Trophoblast cell (in vitro differentiated cells and primary cell): ENCODE data around the gene TNS3.
A peak's percentile ranks its signal among the peaks of the same experiment; 100 is the strongest.

Experiments
- DNase-seq, 2 donors: peaks; one replicate each; pipeline ENCODE4 v3.0.0-alpha.2; 2016
- H2AFZ ChIP-seq: 2 replicates; pipeline ENCODE4 v1.6.1; 2013; ENCODE audit warnings: low read length, moderate library complexity, mild to moderate bottlenecking; ENCODE audit not compliant: insufficient read depth, poor library complexity
- H2AK5ac ChIP-seq: 2 replicates; pipeline ENCODE4 v1.6.1; 2013; ENCODE audit warnings: mild to moderate bottlenecking, low read length
- H2BK120ac ChIP-seq: 2 replicates; pipeline ENCODE4 v1.6.1; 2013; ENCODE audit warnings: low read length, mild to moderate bottlenecking, moderate library complexity; ENCODE audit not compliant: insufficient read depth, poor library complexity
- H2BK12ac ChIP-seq: 2 replicates; pipeline ENCODE4 v1.6.1; 2013; ENCODE audit warnings: mild to moderate bottlenecking, low read length, moderate library complexity
- H2BK5ac ChIP-seq: 2 replicates; pipeline ENCODE4 v1.6.1; 2013; ENCODE audit warnings: low read length, low read depth, moderate library complexity, mild to moderate bottlenecking; ENCODE audit not compliant: poor library complexity
- H3K14ac ChIP-seq: 2 replicates; pipeline ENCODE4 v1.6.1; 2013; ENCODE audit warnings: mild to moderate bottlenecking, low read length
- H3K18ac ChIP-seq: 2 replicates; pipeline ENCODE4 v1.6.1; 2013; ENCODE audit warnings: mild to moderate bottlenecking, low read length
- H3K23ac ChIP-seq: 2 replicates; pipeline ENCODE4 v1.6.1; 2013; ENCODE audit warnings: low read length
- H3K27ac ChIP-seq: 2 replicates; pipeline ENCODE4 v1.5.1; 2013; ENCODE audit warnings: low read depth, mild to moderate bottlenecking, inconsistent platforms, low read length, moderate library complexity
- H3K27me3 ChIP-seq: 2 replicates; pipeline ENCODE4 v1.6.1; 2013; ENCODE audit warnings: inconsistent platforms, mild to moderate bottlenecking, low read length, moderate library complexity; ENCODE audit not compliant: insufficient read depth
- H3K36me3 ChIP-seq, 2 experiments: 1 replicate in 1 of 2; 2 replicates in 1 of 2; pipeline ENCODE4 v1.6.1; 2013; ENCODE audit warnings: low read length in 2 of 2, mild to moderate bottlenecking in 2 of 2, moderate library complexity in 1 of 2; ENCODE audit not compliant: insufficient read depth in 2 of 2, control insufficient read depth in 1 of 2
- H3K4ac ChIP-seq: 2 replicates; pipeline ENCODE4 v1.6.1; 2013; ENCODE audit warnings: low read depth, mild to moderate bottlenecking, low read length, moderate library complexity
- H3K4me1 ChIP-seq, 2 experiments: 1 replicate in 1 of 2; 2 replicates in 1 of 2; pipeline ENCODE4 v1.6.1; 2013; ENCODE audit warnings: low read length in 2 of 2, mild to moderate bottlenecking in 2 of 2, moderate library complexity in 1 of 2; ENCODE audit not compliant: insufficient read depth in 2 of 2, control insufficient read depth in 1 of 2
- H3K4me2 ChIP-seq: 2 replicates; pipeline ENCODE4 v1.6.1; 2013; ENCODE audit warnings: inconsistent platforms, mild to moderate bottlenecking, low read length, moderate library complexity
- H3K4me3 ChIP-seq: 2 replicates; pipeline ENCODE4 v1.5.1; 2013; ENCODE audit warnings: mild to moderate bottlenecking, low read depth, low read length, inconsistent platforms
- H3K79me1 ChIP-seq: one replicate; pipeline ENCODE4 v1.6.1; 2013; ENCODE audit warnings: low read length
- H3K79me2 ChIP-seq: 2 replicates; pipeline ENCODE4 v1.6.1; 2013; ENCODE audit warnings: low read length, mild to moderate bottlenecking; ENCODE audit not compliant: control insufficient read depth, insufficient read depth, poor library complexity
- H3K9ac ChIP-seq: 2 replicates; pipeline ENCODE4 v1.6.1; 2013; ENCODE audit warnings: mild to moderate bottlenecking, low read length
- H3K9me3 ChIP-seq: 2 replicates; pipeline ENCODE4 v1.6.1; 2013; ENCODE audit warnings: low read depth, mild to moderate bottlenecking, control low read depth, inconsistent platforms, low read length; ENCODE audit not compliant: insufficient read depth
- H4K12ac ChIP-seq: 2 replicates; pipeline ENCODE4 v1.6.1; 2013; ENCODE audit warnings: low read depth, mild to moderate bottlenecking, low read length, moderate library complexity
- H4K8ac ChIP-seq: 2 replicates; pipeline ENCODE4 v1.6.1; 2013; ENCODE audit warnings: low read depth, mild to moderate bottlenecking, low read length, moderate library complexity
- H4K91ac ChIP-seq: one replicate; pipeline ENCODE4 v1.6.1; 2013; ENCODE audit warnings: low read depth, mild to moderate bottlenecking, low read length, moderate library complexity
- WGBS: extraction: QIAGEN DNeasy Blood & Tissue Kit; methylation state at CpG from one replicate; pipeline ENCODE4 v1.1.7; 2013; ENCODE audit warnings: missing lambda C conversion rate; ENCODE audit not compliant: insufficient read length, insufficient coverage; ENCODE audit errors: extremely low coverage; 5-methylcytosine and 5-hydroxymethylcytosine counted together

The TNS3 gene

DNA sequence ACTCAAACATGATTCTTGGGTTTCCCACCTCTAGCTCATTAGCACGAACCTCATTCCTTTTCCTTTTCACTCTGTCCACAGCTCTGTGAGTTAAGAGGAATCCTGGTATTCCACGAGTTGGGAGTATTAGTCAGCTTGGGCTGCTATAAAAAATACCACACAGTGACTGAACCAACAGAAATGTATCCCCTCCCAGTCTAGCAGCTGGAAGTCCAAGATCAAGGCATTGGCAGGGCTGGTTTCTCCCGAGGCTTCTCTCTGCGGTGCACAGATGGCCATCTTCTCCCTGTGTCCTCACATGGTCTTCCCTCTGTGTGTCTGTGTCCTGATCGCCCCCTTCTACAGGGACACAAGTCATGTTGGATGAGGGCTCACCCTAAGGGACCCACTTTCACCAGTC lies 261.6 kb downstream of the TNS3 start:
- Histone ChIP-seq H2AK5ac (no peak overlapping the region), H2AFZ (no peak overlapping the region), H3K9me3 (no peaks in the 10 kb centered on the region), H4K8ac (no peak overlapping the region), H4K91ac (no peak overlapping the region), H3K4ac (no peak overlapping the region), H3K36me3 (peaks cover 38 to 46% of the 10 kb centered on the region in 2 experiments), H3K27me3 (no peaks in the 10 kb centered on the region), H2BK12ac (no peak overlapping the region), H4K12ac (no peak overlapping the region), H3K79me2 (peaks cover 2% of the 10 kb centered on the region), H3K79me1 (no peaks in the 10 kb centered on the region), H3K4me1 (peaks cover 0 to 3% of the 10 kb centered on the region in 2 experiments), H3K27ac (no peak overlapping the region), H2BK5ac (no peak overlapping the region), H3K18ac (no peak overlapping the region), H2BK120ac (no peak overlapping the region), H3K9ac (no peak overlapping the region), H3K14ac (no peak overlapping the region), H3K4me2 (no peak overlapping the region), H3K23ac (no peak overlapping the region), H3K4me3 (no peak overlapping the region)
- DNase-seq, result peak; percentile 57 to 67
- no CpG with 5 or more reads among the region's 5 CpGs for WGBS

- Histone ChIP-seq H2BK5ac (no peak overlapping the region), H3K36me3 (peaks cover 54 to 61% of the 10 kb centered on the region in 2 experiments), H3K79me2 (peaks cover 2% of the 10 kb centered on the region), H3K9ac (no peak overlapping the region), H3K18ac (no peak overlapping the region), H3K4me3 (no peak overlapping the region), H3K4ac (no peak overlapping the region), H3K23ac (no peak overlapping the region), H2BK12ac (no peak overlapping the region), H3K14ac (no peak overlapping the region), H3K27ac (no peak overlapping the region), H2AFZ (no peak overlapping the region), H4K12ac (no peak overlapping the region), H3K4me1 (peaks cover 0 to 2% of the 10 kb centered on the region in 2 experiments), H3K79me1 (no peaks in the 10 kb centered on the region), H3K4me2 (no peak overlapping the region), H4K91ac (no peak overlapping the region), H4K8ac (no peak overlapping the region), H2BK120ac (no peak overlapping the region), H3K9me3 (no peaks in the 10 kb centered on the region), H2AK5ac (no peak overlapping the region), H3K27me3 (no peaks in the 10 kb centered on the region)
- DNase-seq, result no peak
- no CpG with 5 or more reads among the region's 9 CpGs for WGBS
Measured at GRCh38 chr7:47318395-47319182, 263.3 kb downstream of the TNS3 start.

- Histone ChIP-seq H3K4me2 (no peak overlapping the region), H3K4me1 (no peaks in the 10 kb centered on the region), H2AFZ (no peak overlapping the region), H2BK5ac (no peak overlapping the region), H3K14ac (no peak overlapping the region), H3K18ac (no peak overlapping the region), H3K9ac (no peak overlapping the region), H3K27ac (no peak overlapping the region), H2BK120ac (no peak overlapping the region), H3K27me3 (no peaks in the 10 kb centered on the region), H4K91ac (no peak overlapping the region), H3K4me3 (no peak overlapping the region), H2AK5ac (no peak overlapping the region), H3K36me3 (peaks cover 57 to 66% of the 10 kb centered on the region in 2 experiments), H3K9me3 (no peaks in the 10 kb centered on the region), H3K79me2 (no peaks in the 10 kb centered on the region), H4K8ac (no peak overlapping the region), H3K79me1 (no peaks in the 10 kb centered on the region), H3K4ac (no peak overlapping the region), H2BK12ac (no peak overlapping the region), H3K23ac (no peak overlapping the region), H4K12ac (no peak overlapping the region)
- DNase-seq, result no peak
- no CpG with 5 or more reads among the region's 2 CpGs for WGBS
Measured at GRCh38 chr7:47317487-47317886, 264.4 kb downstream of the TNS3 start.

DNA sequence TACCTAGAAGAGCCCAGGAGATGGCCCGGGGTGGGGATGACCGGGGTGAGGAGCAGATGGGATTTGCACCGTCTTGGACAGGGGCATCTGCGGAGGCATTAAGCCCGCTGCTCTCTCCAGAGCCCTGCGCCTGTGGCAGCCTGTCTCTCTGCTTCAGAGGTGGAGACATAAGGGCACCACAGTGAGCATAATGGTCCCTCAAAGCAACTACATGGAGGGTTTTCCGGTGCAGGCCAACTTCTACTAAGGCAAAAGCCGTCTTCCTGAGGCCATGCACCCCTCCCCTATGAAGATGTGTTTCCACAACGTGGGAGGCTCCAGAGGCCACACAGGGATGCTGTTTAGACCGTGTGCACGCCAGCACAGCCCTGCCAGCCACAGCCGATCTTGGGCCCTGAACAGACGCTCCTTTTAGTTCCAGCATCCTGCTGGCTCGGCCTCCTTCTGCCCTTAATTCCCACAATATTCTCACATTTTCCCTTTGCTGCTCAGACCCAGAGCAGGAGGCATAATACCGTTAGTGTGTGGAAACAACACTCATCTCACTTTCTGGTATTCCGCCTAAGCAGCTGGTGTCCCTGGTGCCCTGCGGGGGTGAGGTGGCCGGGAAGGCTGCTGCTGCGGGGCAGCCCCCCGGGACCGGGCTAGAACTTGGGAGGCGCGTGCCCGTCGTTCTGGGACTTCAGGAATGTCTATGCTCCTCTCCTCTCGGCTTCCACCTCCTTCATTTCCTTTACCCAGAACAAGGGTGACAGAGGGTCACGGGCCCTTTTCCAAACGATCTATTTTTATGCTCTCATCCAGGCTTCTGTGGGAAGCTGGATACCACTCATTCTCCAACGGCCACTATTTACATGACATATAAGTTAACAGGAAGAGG lies 266.9 kb downstream of the TNS3 start:
- no CpG with 5 or more reads among the region's 29 CpGs for WGBS
- H4K12ac ChIP-seq, result no peak overlapping the region
- DNase-seq, result no peak
- H2BK5ac ChIP-seq, result no peak overlapping the region
- no peak overlapping the region for H2AFZ ChIP-seq
- H3K27ac ChIP-seq, result no peak overlapping the region
- no peak overlapping the region for H3K14ac ChIP-seq
- no peak overlapping the region for H3K4me3 ChIP-seq
- H3K36me3 ChIP-seq, result peaks cover 42 to 50% of the 10 kb centered on the region in 2 experiments
- H3K9ac ChIP-seq, result no peak overlapping the region
- no peak overlapping the region for H3K4me2 ChIP-seq
- no peak overlapping the region for H3K18ac ChIP-seq
- no peaks in the 10 kb centered on the region for H3K79me2 ChIP-seq
- H4K91ac ChIP-seq, result no peak overlapping the region
- H3K23ac ChIP-seq, result no peak overlapping the region
- H3K27me3 ChIP-seq, result no peaks in the 10 kb centered on the region
- no peaks in the 10 kb centered on the region for H3K9me3 ChIP-seq
- H3K4ac ChIP-seq, result no peak overlapping the region
- H2BK120ac ChIP-seq, result no peak overlapping the region
- H2BK12ac ChIP-seq, result no peak overlapping the region
- H3K4me1 ChIP-seq, result peaks cover 0 to 3% of the 10 kb centered on the region in 2 experiments
- H2AK5ac ChIP-seq, result no peak overlapping the region
- no peak overlapping the region for H4K8ac ChIP-seq
- no peaks in the 10 kb centered on the region for H3K79me1 ChIP-seq
